Activated gamma-delta T cell treated with Interleukin-2 at 50 U/mL for 16 hours (primary cell): Measurements from ENCODE around the gene ADPRM.

Experiments
- DNase-seq: peaks from one replicate; pipeline ENCODE4 v3.0.0-alpha.2; 2020

Gene ADPRM

DNA sequence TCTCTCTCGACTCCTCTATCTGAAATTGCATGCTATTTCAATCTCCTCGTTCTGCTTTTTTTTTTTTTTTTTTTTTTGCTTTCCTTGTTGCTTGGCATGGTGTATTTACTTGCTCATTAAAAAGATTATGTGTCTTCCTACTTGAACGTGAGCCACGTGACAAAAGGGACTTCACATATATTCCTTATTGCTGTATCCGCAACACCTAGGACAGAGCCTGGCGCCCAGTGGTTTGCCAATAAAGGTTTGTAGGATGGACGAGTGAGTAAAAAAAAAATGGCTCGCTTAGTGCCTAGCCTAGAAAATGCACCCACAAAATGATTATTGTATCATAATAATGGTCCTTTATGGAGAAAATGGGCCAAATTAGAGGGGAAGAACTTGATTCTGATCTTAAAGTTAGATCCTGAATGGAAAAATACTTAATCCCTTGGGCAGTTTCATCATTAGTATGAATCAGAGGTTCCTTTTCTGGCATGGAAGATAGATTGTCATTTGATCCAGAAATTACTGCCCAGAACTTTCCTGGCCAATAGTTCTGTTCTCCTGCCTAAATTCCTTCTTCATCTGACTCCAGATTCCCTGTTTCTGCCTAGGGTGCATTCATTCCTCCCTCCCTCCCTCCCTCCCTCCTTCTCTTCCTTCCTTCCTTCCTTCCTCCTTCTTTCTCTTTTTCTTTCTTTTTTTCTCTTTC lies 46.1 kb downstream of the ADPRM start:
- DNase-seq = no peak

DNA sequence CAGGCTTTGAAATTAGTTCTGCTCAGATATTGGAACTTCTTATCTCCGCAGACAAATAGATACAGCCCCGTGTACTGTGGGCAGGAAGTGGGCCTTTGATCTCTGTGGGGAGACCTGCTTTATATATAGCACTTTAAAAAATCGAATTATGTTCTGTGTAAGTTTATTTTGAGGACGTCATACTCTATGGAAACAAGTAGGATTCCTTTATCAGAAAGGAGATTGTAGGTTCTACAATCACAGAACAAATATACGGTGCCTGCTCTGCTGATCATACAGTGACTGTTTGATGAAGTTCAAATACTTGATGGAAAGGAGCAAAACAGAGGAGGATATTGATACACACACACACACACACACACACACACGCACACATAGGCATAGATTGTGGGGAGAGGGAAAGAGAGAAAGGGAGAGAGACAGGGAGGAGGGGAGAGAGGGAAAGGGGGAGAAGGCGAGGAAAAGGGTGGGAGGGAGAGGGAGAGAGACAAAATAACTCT lies 47.2 kb downstream of the ADPRM start:
- DNase-seq = peak; percentile 17

DNA sequence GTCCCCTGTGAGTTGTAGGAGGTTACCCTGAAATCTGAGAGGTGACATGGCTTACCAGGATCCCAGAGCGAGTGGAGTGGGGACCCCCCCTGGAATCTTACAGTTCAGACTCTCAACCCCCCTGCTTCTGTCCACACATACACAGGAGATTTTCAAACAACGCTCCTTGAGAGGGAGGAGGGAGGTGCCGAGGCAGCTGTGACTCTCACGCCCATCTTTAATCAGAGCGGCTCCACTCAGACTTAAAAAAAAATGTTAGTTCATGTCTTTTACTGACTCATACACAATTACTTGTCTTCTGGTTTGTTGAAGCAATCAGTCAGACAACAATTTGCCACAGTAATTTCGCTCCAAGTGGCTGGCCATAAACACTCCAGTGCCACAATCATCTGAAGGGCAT lies 47.8 kb downstream of the ADPRM start:
- DNase-seq = no peak

DNA sequence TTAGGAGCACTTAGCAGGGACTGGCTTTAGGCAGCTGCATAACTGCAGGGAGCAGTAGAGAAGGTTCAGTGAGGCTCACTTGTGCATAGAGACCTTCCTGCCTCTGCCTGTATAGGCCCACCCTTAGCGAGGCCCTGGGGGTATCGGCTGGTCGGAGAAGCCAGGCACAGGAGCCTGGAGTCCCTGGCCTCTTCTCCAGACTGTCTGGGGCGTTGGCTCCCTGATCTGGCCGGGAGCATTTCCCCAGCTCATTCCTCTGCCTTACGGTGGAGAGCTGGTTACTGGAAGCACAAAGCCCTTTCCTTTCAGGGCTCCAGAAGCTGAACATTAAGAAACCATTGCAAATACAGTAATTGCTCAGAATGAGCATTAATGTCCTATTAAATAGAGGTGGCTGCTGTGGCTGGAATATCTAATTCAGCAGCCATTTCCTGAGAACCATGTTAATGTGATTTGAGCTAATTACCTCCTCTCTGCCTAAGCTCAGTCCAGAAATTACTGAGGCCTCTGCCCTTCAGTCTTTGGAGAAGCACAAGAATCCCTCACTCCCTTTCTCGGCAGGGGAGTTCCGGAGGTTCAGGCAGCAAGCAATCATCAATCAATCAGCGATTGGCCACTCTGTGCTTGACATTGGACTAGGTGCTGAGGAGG lies 51.3 kb downstream of the ADPRM start:
- no peak for DNase-seq

DNA sequence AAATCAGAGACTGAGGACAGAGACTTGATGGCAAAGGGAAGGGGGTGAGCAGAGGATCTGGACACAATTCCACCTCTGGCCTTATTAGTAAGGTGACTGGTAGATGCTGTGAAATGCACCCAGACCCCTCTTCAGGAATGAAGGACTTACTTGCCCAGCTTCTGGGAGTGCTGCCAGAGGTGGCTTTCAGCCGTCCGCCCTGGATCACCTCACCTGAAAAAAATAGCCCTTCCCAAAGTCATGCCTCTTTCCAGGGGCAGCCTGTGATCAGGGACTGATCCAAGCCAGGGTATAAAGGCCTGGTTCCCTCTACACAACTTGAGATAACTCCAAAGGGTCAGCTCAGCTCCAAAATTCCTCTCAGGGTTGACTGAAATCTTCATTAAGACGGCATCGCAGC lies 52.8 kb downstream of the ADPRM start:
- DNase-seq = no peak

DNA sequence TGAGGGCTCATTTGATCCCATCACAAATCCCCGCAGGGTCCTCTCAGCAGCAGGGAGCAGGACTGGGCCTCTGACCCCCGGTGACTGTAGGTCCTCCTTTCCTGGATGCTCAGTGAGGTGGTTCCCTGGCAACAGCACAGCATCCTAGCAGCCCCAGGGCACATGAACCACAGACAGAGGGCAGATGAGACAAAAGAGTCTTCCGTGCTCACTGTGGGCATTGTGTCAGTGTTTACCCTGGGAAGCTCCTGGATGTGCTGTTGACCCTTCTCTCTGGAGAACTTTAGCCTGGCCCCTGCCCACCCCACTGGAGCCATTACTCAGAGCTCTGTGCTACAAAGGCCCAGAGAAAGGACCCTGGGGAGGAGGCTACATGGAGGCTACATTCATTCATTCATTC lies 54.2 kb downstream of the ADPRM start:
- DNase-seq = no peak

DNA sequence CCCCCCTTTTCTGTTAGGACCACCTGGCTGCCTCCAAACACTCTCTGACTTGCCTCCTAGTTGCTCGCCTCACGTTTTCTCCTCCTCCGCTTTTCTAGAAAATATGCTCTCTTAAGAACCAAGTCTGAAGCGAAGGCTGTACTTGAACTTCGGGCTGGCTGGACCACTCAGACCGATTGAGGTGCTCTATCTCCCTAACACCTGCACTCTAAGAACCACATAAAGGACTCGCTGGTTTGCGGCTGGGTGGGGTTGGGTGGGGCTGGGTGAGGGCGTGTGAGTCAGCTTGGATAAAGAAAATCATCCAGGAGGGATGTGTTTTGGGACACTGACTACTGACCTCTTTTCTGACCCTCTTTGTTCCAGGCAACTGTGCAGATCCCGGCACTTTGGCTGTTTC lies 55.3 kb downstream of the ADPRM start:
- DNase-seq = no peak

DNA sequence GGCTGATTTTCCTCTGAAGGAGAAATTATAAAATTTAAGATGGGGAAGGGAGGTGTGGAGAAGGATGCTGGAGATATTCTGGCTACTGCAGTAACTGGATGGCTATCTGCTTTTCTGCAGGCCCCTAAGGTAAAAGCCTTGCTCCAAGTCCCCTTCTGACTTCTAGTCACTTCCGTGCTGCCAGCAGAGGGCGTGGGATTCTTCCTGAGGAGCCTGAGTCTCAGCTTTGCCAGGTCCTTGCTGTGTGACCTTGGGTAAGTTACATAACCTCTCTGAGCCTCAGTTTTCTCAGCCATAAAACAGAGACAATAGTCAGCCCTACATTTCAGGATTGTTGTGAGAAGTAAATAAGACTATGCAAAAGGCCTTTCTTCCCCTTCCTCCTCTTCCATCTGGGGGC lies 56.7 kb downstream of the ADPRM start:
- no peak for DNase-seq

DNA sequence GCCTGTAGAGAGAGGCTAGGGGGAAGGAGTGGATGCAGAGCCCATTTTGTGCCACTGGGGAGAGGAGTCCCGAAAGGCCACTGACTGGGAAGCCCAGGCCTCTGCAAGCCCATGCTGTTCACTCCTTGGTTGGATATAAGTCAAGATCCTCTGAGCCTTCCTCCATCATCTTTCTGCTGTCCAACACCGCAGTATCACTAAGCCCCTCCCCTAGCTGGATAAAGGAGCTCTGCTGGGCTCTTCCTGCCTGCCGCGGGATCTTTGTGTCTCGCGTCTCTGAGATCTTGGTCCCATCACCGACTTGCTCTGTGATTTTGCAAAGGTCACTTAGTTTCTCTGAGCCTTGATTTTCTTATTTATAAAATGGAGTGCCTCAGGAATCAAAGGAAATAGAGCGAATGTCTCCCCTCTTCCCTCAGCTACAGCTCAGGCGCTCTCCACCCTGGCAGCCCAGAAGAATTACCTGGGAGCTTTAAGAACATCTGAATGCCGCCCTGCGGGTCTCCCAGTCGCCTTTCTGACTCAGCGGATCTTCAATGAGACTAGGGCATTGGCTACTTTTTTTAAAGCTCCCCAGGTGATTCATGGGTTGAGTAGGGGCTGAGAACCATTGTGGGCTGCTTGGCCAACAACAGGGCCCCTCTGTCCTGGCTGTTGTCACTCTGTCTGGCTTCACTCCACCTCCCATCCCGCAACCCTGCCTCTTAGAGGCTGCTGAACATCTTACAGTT lies 57.6 kb downstream of the ADPRM start:
- DNase-seq = no peak

DNA sequence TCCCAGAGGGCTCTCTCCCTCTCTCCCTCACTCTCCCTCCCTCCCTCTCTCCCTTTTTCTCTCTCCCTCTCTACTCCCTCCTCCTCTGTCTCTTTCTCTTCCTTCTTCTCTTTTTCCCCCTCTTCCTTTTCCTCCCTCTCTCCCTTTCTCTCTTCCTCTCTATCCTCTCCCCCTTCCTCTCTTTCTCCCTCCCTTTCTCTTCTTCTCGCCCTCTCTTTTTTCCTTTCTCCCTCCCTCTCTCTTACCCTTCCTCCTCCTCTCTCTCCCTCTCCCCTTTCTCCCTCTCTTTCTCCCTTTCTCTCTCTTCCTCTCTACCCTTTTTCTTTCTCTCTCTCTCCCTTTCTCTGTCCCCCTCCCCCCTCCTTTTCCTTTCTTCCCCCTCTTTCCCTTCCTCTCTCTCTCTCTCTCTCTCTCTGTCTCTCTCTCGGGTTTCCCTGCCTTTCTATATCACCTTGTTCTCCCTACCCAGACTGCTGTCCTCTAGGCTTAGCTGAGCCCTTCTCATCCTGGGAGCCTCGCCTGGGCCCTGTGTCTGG lies 58.3 kb downstream of the ADPRM start:
- DNase-seq = no peak

DNA sequence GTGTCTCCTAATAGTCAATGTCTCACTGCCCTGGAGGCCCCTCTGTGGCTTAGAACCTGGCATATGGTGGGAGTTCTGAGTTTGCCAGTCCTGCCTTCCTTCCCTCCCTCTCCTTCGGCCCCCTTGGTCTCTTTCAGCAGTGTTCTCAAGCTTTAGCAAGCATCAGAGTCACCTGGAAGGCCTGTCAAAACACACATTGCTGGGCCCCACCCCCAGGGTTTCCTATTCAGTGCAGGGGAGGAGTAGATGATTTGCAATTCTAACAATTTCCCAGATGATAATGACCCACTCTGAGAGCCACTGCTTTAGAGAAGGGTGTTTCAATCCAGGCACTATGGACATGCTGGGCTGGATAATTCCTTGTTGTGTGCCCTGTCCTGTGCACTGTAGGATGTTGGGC lies 58.8 kb downstream of the ADPRM start:
- no peak for DNase-seq

DNA sequence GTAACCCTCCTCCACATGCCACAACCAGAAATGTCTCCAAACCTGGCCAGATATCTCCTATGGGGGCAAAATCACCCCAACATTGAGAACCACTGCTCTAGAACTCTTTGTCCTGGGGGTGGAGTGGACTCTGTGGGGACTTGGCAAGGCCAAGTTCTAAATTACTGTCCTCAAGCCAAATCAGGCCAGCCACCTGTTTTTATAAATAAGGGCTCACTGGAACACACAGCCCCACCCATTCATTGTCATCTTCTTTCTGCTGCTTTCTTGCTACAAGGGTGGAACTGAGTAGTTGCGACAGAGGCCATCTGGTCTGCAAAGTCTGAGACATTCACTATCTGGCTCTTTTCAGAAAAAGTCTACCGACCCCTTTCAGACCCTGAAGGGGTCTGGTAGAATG lies 59.2 kb downstream of the ADPRM start:
- DNase-seq = no peak

DNA sequence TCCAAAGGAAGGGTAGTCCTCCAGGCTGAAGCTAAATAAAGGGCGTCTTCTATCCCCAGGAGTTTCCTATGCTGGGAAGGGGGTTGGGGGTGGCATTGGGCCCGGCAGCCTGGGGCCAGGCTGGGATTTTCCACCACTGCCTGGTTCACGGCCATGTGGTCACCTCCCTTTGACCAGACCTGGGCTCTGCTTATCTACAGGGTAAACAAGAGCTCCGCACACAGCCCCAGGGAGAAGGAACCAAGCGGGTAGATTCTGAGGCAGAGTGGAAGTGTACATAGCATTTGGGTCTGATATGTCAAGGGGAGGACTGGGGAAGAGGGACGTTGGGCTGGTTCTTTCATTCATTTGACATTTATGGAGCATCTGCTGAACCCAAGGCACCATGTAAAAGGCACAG lies 59.7 kb downstream of the ADPRM start:
- no peak for DNase-seq

DNA sequence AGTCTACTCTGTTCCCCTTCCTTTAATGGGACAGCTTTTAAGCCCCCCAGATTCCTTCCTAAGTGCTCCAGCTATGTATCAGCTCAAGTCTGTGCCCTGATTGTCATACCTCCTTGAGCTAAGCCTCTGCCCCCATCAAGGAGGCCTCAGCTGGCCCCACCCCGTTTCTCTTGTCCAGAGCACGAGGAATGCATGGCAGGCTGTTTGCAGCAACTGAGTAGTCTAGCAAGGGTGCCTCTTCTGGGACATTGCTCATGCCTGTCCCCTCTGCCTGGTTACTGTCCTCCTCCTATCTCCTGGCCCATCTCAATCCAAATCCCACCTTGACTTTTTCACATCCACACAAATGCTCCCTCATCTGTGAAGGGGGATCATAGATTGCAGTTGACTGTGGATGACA lies 60.3 kb downstream of the ADPRM start:
- DNase-seq = no peak

DNA sequence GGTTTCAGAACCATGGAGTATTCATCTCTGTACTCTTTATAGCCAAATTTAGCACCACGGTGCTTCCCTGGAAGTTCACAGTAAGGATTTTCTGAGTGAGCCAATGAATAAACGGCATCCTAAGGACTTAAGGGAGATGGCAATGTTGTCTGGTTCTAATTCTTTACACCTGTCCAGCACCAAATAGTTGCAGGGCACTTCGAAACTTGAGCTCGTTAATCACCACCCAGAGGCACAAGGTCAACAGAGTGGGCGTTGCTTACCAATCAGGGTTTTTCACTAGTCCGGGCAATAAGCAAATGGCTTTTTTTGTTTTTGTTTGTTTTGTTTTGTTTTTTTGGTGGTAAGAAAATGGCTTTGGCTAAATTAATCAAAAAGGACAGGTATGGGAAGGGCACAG lies 60.7 kb downstream of the ADPRM start:
- no peak for DNase-seq
